ENCODE results near the gene SDHA.
"Not testable (repeated sequence)": the region's sequence is repeated elsewhere in the genome, so short reads cannot be mapped to it uniquely, and the experiment has no call there.

SDHA gene

GRCh38 chr5:198516-199196 is 19.5 kb upstream of the SDHA start:
- no peak for DNase-seq

- no peak for DNase-seq
Observed at GRCh38 chr5:199197-199949, 18.7 kb upstream of the SDHA start.

GRCh38 chr5:199950-200645 is 18.0 kb upstream of the SDHA start:
- DNase-seq = no peak

GRCh38 chr5:200985-201384 is 17.1 kb upstream of the SDHA start:
- DNase-seq = no peak

GRCh38 chr5:201672-202071 is 16.4 kb upstream of the SDHA start:
- DNase-seq = no peak

GRCh38 chr5:203246-203930 is 14.7 kb upstream of the SDHA start:
- no peak for DNase-seq

- DNase-seq = no peak
Observed at GRCh38 chr5:204001-204400, 14.1 kb upstream of the SDHA start.

GRCh38 chr5:204462-204861 is 13.7 kb upstream of the SDHA start:
- no peak for DNase-seq

GRCh38 chr5:204966-205670 is 13.0 kb upstream of the SDHA start:
- no peak for DNase-seq

- DNase-seq = no peak
Observed at GRCh38 chr5:206406-206805, 11.7 kb upstream of the SDHA start.

GRCh38 chr5:206927-207536 is 11.1 kb upstream of the SDHA start:
- no peak for DNase-seq

GRCh38 chr5:207599-207998 is 10.5 kb upstream of the SDHA start:
- DNase-seq = no peak

- DNase-seq = no peak
Observed at GRCh38 chr5:208449-209114, 9.5 kb upstream of the SDHA start.

- no peak for DNase-seq
Observed at GRCh38 chr5:213803-214395, 4.2 kb upstream of the SDHA start.

GRCh38 chr5:215256-215655 is 2.9 kb upstream of the SDHA start:
- DNase-seq = not testable (repeated sequence)

GRCh38 chr5:216076-216475 is 2.0 kb upstream of the SDHA start:
- not testable (repeated sequence) for DNase-seq

GRCh38 chr5:218457-219291 is 554 bp downstream of the SDHA start:
- peak; percentile 13 for DNase-seq

GRCh38 chr5:219460-219863 is 1.3 kb downstream of the SDHA start:
- DNase-seq = no peak

GRCh38 chr5:219991-220390 is 1.9 kb downstream of the SDHA start:
- DNase-seq = no peak

All from activated gamma-delta T cell treated with Interleukin-2 at 50 U/mL for 16 hours (primary cell).